GM12891 (cell line): ENCODE data around the gene BATF.

Experiments used
- DNase-seq: peaks from one replicate; pipeline ENCODE4 v3.0.0; 2011; ENCODE audit warnings: low spot score; ENCODE audit not compliant: insufficient read length
- FAIRE-seq: peaks from 2 replicates; lab custom pipeline; 2011; peaks lifted over from hg19 to GRCh38; lab: Jason Lieb, UNC
- PAX5 ChIP-seq: IDR thresholded peaks from 2 replicates; pipeline ENCODE4 v1.6.1; 2011; ENCODE audit warnings: low read length, moderate library complexity, mild to moderate bottlenecking; ENCODE audit not compliant: insufficient read depth, severe bottlenecking
- POLR2A ChIP-seq: IDR thresholded peaks from 2 replicates; pipeline ENCODE4 v1.6.1; 2011; ENCODE audit warnings: low read depth, low read length, control low read depth
- POLR2AphosphoS5 ChIP-seq: IDR thresholded peaks from 2 replicates; pipeline ENCODE4 v1.6.1; 2011; ENCODE audit warnings: low read depth, low read length, control low read depth
- POU2F2 ChIP-seq: IDR thresholded peaks from 2 replicates; pipeline ENCODE4 v1.6.1; 2011; ENCODE audit warnings: low read depth, mild to moderate bottlenecking, control low read depth, low read length, moderate library complexity
- SPI1 ChIP-seq: IDR thresholded peaks from 2 replicates; pipeline ENCODE4 v1.6.1; 2011; ENCODE audit warnings: low read depth, low read length, control low read depth
- TAF1 ChIP-seq: IDR thresholded peaks from 2 replicates; pipeline ENCODE4 v1.6.1; 2011; ENCODE audit warnings: low read depth, low read length, control low read depth

The BATF gene

GRCh38 chr14:75518625-75519024 lies 3.6 kb upstream of the BATF start:
- peak; percentile 82 for FAIRE-seq
- no peak for TF ChIP-seq TAF1
- TF ChIP-seq SPI1, result no peak
- no peak for TF ChIP-seq PAX5
- TF ChIP-seq POU2F2, result no peak
- no peak for TF ChIP-seq POLR2AphosphoS5
- no peak for TF ChIP-seq POLR2A
- no peak for DNase-seq

GRCh38 chr14:75519394-75519793 lies 2.9 kb upstream of the BATF start:
- no peak for FAIRE-seq
- TF ChIP-seq SPI1 (no peak), POLR2AphosphoS5 (no peak), POU2F2 (no peak), POLR2A (no peak), TAF1 (no peak)
- DNase-seq, result no peak

GRCh38 chr14:75519826-75520728 lies 2.2 kb upstream of the BATF start:
- DNase-seq (no peak), FAIRE-seq (no peak)
- TF ChIP-seq POLR2AphosphoS5 (no peak), POU2F2 (no peak), POLR2A (no peak), SPI1 (no peak), TAF1 (no peak), PAX5 (no peak)

GRCh38 chr14:75520852-75521251 lies 1.4 kb upstream of the BATF start:
- DNase-seq (no peak), FAIRE-seq (no peak)
- no peak for TF ChIP-seq PAX5

GRCh38 chr14:75521415-75522199 lies 662 bp upstream of the BATF start:
- TF ChIP-seq TAF1 (no peak), SPI1 (no peak), POLR2AphosphoS5 (no peak), POU2F2 (no peak), PAX5 (no peak), POLR2A (no peak)
- DNase-seq, result no peak
- peak; percentile 66 for FAIRE-seq

GRCh38 chr14:75522983-75523318 lies 682 bp downstream of the BATF start:
- DNase-seq, result no peak
- no peak for FAIRE-seq
- TF ChIP-seq POU2F2 (no peak), PAX5 (no peak), POLR2AphosphoS5 (no peak), POLR2A (no peak), TAF1 (no peak)

GRCh38 chr14:75523771-75524171 lies 1.5 kb downstream of the BATF start:
- DNase-seq (no peak), FAIRE-seq (peak; percentile 48)
- TF ChIP-seq SPI1 (peak; percentile 33; the same call in 1 of the 2 replicates), PAX5 (no peak), POU2F2 (no peak), TAF1 (no peak), POLR2A (no peak), POLR2AphosphoS5 (no peak)

GRCh38 chr14:75525969-75526368 lies 3.7 kb downstream of the BATF start:
- TF ChIP-seq PAX5 (no peak), POLR2AphosphoS5 (no peak), SPI1 (no peak), POLR2A (no peak), POU2F2 (no peak), TAF1 (no peak)
- FAIRE-seq (no peak), DNase-seq (no peak)

GRCh38 chr14:75527449-75528163 lies 5.3 kb downstream of the BATF start:
- DNase-seq, result no peak
- FAIRE-seq, result peak; percentile 57

More at GRCh38 chr14:75527449-75528163, 5.3 kb downstream of the BATF start:
- TF ChIP-seq SPI1 (no peak), PAX5 (no peak), POLR2A (no peak), POLR2AphosphoS5 (no peak), POU2F2 (no peak), TAF1 (no peak)
